ENCODE data around the gene EGF. TPM values are rescaled to one million over a fixed set of nuclear protein-coding genes. Genes with fewer than 3 reads are reported as not detected.

Gene EGF
- 0.09 and 1.1 TPM in 2 replicates for total RNA-seq (ENCODE audit: low replicate concordance)

DNA sequence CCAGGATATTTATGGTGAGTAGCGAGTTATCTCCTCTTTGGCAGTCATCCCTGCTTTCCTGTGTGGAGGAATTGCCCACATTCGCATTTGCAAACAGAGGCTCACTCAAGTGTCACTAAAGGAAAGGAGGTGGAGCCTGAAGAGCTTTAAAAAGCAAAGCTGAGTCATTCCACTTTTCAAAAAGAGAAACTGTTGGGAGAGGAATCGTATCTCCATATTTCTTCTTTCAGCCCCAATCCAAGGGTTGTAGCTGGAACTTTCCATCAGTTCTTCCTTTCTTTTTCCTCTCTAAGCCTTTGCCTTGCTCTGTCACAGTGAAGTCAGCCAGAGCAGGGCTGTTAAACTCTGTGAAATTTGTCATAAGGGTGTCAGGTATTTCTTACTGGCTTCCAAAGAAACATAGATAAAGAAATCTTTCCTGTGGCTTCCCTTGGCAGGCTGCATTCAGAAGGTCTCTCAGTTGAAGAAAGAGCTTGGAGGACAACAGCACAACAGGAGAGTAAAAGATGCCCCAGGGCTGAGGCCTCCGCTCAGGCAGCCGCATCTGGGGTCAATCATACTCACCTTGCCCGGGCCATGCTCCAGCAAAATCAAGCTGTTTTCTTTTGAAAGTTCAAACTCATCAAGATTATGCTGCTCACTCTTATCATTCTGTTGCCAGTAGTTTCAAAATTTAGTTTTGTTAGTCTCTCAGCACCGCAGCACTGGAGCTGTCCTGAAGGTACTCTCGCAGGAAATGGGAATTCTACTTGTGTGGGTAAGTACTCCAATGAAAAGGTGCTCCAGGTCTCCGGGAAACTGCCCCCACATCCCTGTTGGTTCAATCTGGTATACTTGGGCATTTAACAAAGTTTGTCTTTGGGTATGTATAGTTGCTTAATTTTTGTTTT, at the start of gene EGF:
Gene EGF, plus strand, starts transcription at position 178 of the 890 bp plus-strand sequence. Its CDS starts 453 bp downstream, at position 631.
- TF ChIP-seq, protein P1, sequence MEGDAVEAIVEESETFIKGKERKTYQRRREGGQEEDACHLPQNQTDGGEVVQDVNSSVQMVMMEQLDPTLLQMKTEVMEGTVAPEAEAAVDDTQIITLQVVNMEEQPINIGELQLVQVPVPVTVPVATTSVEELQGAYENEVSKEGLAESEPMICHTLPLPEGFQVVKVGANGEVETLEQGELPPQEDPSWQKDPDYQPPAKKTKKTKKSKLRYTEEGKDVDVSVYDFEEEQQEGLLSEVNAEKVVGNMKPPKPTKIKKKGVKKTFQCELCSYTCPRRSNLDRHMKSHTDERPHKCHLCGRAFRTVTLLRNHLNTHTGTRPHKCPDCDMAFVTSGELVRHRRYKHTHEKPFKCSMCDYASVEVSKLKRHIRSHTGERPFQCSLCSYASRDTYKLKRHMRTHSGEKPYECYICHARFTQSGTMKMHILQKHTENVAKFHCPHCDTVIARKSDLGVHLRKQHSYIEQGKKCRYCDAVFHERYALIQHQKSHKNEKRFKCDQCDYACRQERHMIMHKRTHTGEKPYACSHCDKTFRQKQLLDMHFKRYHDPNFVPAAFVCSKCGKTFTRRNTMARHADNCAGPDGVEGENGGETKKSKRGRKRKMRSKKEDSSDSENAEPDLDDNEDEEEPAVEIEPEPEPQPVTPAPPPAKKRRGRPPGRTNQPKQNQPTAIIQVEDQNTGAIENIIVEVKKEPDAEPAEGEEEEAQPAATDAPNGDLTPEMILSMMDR (IDR thresholded peaks at IDR 0.05; ENCODE audit: insufficient read depth, low read length) = no peak
- peak within 1 kb of the TSS; percentile 28 for H3K4me3 ChIP-seq (ENCODE audit: low read depth, low read length)
- DNase-seq (ENCODE audit: low read depth) = peak; percentile 40

DNA sequence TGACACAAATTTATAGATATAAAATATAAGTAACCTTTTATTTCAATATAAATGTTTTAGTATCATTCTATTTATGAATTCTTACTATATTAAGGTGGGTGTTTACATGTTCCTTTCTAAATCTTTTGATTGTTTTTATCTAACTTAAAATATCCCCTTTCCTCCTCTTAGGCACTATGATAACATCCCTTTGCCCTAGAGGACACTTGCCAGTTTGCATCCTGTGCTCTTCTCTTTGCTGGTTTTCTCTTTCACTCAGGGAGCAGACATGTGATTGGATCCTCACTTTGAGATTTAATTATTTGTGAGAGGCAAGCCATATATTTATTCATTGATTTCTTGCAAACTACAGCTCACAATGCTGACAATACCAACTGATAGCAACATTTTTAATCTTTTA, 48.5 kb upstream of the EGF start:
- DNase-seq (ENCODE audit: low read depth) = no peak
- TF ChIP-seq, protein P1 (IDR thresholded peaks at IDR 0.05; ENCODE audit: insufficient read depth, low read length) = no peak

DNA sequence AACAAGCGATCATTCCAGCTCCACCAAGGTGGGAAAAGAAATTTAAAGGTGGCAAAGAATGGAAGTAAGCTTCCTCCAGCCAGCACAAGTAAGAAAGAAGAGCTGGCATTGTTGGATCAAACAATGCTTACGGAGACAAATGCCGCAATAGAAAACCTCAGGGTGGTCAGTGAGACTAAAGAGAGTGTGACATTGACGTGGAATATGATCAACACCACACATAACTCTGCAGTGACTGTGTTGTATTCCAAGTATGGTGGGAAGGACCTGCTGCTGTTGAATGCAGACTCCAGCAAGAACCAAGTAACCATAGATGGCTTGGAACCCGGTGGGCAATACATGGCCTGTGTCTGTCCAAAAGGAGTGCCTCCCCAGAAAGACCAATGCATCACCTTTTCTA, 42.6 kb upstream of the EGF start:
- TF ChIP-seq, protein P1 (IDR thresholded peaks at IDR 0.05; ENCODE audit: insufficient read depth, low read length) = no peak
- H3K4me3 ChIP-seq (ENCODE audit: low read depth, low read length) = no peak overlapping the region
- no peak for DNase-seq (ENCODE audit: low read depth)

More for the DNA sequence above, 48.5 kb upstream of the EGF start:
- no peak overlapping the region for H3K4me3 ChIP-seq (ENCODE audit: low read depth, low read length)

DNA sequence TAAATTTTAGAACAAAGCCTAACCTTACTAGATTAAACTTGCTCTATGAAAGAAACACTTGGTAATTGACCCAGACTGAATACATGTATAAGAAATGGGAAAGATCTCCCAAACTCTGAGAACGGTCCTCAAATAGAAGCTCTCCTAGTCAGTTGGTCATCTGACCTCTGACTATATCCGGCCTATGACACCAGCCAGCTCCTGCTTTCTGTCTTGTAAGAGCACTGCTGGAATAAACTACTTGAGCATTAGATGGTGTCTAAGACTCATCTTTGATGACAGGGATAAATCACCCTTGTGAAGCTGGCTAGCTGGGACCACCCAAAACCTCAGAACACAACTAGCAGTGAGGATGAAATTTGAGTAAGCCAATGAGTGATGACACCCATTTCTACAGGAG, 40.6 kb upstream of the EGF start:
- TF ChIP-seq, protein P1 (IDR thresholded peaks at IDR 0.05; ENCODE audit: insufficient read depth, low read length) = no peak
- no peak for DNase-seq (ENCODE audit: low read depth)
- no peak overlapping the region for H3K4me3 ChIP-seq (ENCODE audit: low read depth, low read length)

DNA sequence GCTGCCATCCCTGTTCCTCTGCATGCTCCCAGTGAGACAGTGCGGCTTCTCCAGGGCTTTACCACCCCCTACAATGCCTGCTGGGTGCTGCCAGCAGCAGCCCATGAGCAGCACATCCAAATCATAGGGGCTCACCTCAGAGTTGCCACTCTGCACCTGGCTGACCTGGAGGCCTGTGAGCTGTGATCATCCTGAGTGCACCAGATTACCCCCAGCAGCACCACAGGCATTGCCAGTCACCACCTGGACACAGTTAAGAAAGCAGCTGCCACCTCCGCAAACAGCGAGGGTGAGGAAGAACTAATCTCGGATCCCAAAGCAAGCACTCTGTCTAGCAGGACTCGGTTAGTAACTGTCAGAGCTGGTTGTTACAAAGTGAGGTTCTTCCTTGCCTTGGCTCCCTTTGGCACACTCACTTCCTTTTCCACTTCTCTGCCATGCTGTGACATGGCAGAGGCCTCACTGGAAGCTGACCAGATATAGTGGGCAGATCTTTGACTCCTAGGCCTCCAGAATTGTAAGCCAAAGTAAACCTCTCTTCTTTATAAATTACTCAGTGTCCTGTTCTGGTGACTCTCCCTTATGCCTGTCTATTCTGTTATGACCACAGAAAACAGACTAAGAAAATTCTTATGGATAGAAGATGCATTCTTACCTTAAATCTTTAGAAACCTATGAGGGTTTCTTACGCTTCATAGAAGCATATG, 39.6 kb upstream of the EGF start:
- TF ChIP-seq, protein P1 (IDR thresholded peaks at IDR 0.05; ENCODE audit: insufficient read depth, low read length) = no peak
- DNase-seq (ENCODE audit: low read depth) = no peak
- no peak overlapping the region for H3K4me3 ChIP-seq (ENCODE audit: low read depth, low read length)

DNA sequence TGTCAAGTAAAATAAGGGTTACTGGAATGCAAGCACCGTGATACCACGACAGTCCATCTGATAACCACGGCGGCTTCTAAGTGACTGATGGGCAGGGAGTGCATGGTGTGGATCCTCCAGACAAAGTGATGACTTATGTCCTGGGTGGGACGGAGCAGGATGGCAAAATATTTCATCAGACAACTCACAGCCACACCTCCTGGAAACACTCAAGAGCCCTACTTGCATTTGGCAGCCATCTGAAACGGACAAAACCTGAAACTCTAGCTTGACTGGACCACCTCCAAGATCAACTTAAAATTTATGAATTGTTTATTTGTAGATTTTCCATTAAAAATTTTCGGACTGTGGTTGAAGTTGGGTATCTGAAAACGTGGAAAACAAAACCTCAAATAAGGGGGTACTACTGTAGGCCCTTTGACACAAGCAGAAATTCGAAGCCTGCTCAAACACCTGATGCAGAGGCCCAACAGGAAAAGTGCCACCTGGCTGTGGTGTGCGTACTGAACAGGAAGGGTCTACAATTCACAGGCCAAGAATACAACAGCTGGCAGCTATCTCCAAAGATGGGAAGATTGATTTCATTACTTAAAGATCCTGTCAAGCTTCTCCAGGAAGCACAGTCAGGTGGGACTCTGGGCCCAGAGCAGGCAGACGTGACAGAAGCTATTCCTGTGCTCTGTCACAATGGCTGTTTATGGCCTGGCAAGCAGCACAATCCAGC, 38.7 kb upstream of the EGF start:
- no peak overlapping the region for H3K4me3 ChIP-seq (ENCODE audit: low read depth, low read length)
- DNase-seq (ENCODE audit: low read depth) = peak; percentile 77
- TF ChIP-seq, protein P1 (IDR thresholded peaks at IDR 0.05; ENCODE audit: insufficient read depth, low read length) = no peak
